SJCRH30 (cell line): ENCODE measurements around the gene TTL. TPM values are rescaled to one million over a fixed set of nuclear protein-coding genes. Genes with fewer than 3 reads are reported as not detected.
"Not testable (repeated sequence)": the region's sequence is repeated elsewhere in the genome, so short reads cannot be mapped to it uniquely, and the experiment has no call there.

ENCODE experiments used
- DNase-seq, 2 experiments: peaks; one replicate each; pipeline ENCODE4 v3.0.0-alpha.2; 2015 to 2020
- H3K27ac ChIP-seq: fragments of 250-450 bp; sonication (Bioruptor Pico); 2 replicates; pipeline ENCODE4 v1.5.1; 2020; ENCODE audit warnings: mild to moderate bottlenecking, moderate library complexity
- H3K27me3 ChIP-seq: fragments of 250-450 bp; sonication (Bioruptor Pico); 2 replicates; pipeline ENCODE4 v1.5.1; 2020; ENCODE audit warnings: mild to moderate bottlenecking, moderate library complexity
- H3K36me3 ChIP-seq: fragments of 250-450 bp; sonication (Bioruptor Pico); 2 replicates; pipeline ENCODE4 v1.5.1; 2020; ENCODE audit warnings: mild to moderate bottlenecking, moderate library complexity
- H3K4me1 ChIP-seq: fragments of 250-450 bp; sonication (Bioruptor Pico); 2 replicates; pipeline ENCODE4 v1.5.1; 2020; ENCODE audit warnings: mild to moderate bottlenecking, moderate library complexity
- H3K4me3 ChIP-seq: fragments of 250-450 bp; sonication (Bioruptor Pico); 2 replicates; pipeline ENCODE4 v1.5.1; 2020; ENCODE audit warnings: mild to moderate bottlenecking, moderate library complexity
- H3K9me3 ChIP-seq: fragments of 250-450 bp; sonication (Bioruptor Pico); replicated peaks from 2 replicates; pipeline ENCODE4 v1.5.1; 2020; ENCODE audit warnings: mild to moderate bottlenecking, moderate library complexity
- total RNA-seq: library from RNA; depleted of rRNA; stranded (reverse); fragments of >200 nt; shearing (Covaris generic); gene quantifications from 2 replicates; pipeline ENCODE4 v1.2.3, GENCODE V29; 2014

The TTL gene
- total RNA-seq, 1 experiment from 2014 or later = 81.6 TPM

DNA sequence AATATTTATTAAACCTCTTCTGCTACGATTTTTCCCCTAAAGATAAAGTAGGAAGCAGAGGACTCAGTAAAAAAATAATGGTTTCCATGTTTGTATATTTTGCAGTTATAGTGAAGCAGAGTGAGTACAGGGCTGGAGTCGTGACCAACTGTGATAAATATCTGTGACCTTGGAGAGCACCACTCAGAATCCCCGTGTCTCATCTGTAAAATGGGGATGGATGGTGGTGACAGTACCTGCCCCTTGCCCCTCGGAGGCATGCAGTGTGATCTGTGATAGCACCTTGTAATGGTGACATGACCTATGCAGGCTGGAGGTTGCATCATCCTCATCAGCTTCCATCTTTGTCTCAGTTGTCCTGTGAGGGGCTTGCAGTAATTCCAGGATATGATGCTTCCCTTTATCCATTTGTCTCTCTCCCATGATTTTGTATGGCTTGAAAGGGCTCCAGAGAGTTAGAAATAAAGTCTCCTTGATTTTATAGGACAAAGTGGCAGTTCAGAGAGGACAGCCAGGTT, 5.5 kb downstream of the TTL start:
- no peaks in the 10 kb centered on the region for H3K27me3 ChIP-seq

DNA sequence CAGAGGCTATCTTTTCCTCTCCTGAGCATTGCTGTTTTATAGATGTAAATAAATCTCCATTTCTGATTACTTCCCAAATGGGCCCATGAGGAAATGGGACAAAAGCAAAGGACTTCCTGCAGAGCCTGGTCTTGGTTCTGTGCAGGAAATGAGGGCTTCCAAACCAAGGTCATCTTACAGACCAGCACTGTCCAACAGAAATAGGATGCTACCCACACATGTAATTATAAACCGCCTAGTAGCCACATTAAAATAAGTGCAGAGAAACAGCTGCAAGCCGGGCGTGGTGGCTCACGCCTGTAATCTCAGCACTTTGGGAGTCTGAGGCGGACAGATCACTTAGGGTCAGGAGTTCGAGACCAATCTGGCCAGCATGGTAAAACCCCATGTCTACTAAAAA, 6.2 kb downstream of the TTL start:
- DNase-seq = peak; percentile 48 to 67
- Histone ChIP-seq H3K9me3 (no peaks in the 10 kb centered on the region), H3K4me1 (peaks cover 12% of the 10 kb centered on the region; the same call in 1 of the 2 replicates)

More for the DNA sequence above, 5.5 kb downstream of the TTL start:
- Histone ChIP-seq H3K27ac (no peak overlapping the region), H3K4me1 (peaks cover 10% of the 10 kb centered on the region; the same call in 1 of the 2 replicates), H3K36me3 (peaks cover 30% of the 10 kb centered on the region), H3K9me3 (no peaks in the 10 kb centered on the region), H3K4me3 (no peak overlapping the region)
- no peak for DNase-seq

DNA sequence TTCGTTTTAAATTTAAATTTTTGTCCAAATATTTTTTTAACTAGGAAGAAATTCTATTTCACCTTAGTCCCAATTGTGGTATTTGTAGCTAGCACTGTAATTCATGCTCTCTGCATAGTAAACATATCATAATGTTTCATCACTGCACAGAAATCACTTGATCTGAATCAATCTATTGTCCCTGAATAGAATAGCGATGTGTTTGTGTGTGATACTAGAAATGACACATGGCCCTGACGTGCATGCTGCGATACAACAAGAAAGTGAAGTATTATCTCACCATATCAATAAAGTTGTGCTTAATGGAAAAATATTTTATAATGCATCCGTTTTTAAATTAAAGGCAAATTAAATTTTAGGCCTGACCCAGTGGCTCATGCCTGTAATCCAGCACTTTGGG, 10.0 kb downstream of the TTL start:
- no peaks in the 10 kb centered on the region for H3K9me3 ChIP-seq
- no peak overlapping the region for H3K27ac ChIP-seq
- no peak overlapping the region for H3K4me3 ChIP-seq
- no peaks in the 10 kb centered on the region for H3K27me3 ChIP-seq
- peaks cover 8% of the 10 kb centered on the region; the same call in 1 of the 2 replicates for H3K4me1 ChIP-seq
- no peak for DNase-seq
- peaks cover 28% of the 10 kb centered on the region for H3K36me3 ChIP-seq

More for the DNA sequence above, 6.2 kb downstream of the TTL start:
- Histone ChIP-seq H3K27me3 (no peaks in the 10 kb centered on the region), H3K36me3 (peaks cover 30% of the 10 kb centered on the region), H3K4me3 (no peak overlapping the region), H3K27ac (no peak overlapping the region)

DNA sequence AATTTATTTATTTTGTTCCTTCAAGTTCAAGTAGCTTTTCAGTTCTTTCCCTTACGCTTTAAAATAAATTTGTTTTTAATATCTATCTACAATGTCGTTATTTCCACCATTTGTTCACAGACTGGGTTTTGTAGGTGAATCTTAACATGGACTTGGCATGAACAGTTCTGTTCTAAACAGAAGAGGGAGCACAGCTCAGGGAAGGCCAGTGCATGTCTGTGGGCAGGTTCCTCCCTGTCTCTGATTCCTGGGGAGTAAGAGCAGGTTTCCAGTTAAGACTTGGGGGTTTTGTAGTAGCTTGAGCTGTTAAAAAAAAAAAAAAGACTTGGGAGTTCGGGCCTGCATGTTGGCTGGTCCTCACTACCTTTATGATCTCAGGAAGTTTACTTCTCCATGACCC, 11.1 kb downstream of the TTL start:
- no peak for DNase-seq
- Histone ChIP-seq H3K27ac (no peak overlapping the region), H3K9me3 (no peaks in the 10 kb centered on the region), H3K4me1 (peaks cover 3% of the 10 kb centered on the region; the same call in 1 of the 2 replicates), H3K27me3 (no peaks in the 10 kb centered on the region), H3K36me3 (peaks cover 24% of the 10 kb centered on the region), H3K4me3 (no peak overlapping the region)

DNA sequence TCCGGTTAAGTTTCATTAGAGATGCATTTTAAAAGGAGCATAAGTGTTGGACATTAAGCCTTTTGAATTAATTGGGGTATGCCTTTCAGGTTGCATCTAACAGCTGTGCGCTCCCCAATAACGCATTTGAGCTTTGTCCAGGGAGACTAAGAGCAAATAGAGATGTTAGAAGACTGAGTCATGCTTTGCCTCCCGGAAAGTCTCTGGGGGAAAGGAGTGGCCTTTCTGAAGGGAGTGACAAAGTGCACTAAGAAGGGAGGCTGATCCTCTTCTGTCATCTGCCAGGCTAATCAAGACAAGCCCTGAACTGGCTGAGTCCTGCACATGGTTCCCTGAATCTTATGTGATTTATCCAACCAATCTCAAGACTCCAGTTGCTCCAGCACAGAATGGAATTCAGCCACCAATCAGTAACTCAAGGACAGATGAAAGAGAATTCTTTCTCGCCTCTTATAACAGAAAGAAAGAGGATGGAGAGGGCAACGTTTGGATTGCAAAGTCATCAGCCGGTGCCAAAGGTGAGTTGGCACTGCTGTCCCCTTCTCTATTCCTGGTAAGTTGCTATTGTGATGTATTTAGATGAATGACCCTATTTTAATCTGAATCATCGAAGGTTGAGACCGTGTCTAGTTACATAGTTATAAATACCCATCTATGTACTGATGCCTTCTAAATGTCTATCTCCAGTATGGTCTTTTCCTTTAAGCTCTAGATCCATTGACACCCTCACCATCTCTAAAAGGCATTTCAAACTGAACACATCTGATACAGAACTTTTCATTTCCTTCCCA, 12.1 kb downstream of the TTL start:
- Histone ChIP-seq H3K27me3 (no peaks in the 10 kb centered on the region), H3K4me1 (peaks cover 2% of the 10 kb centered on the region; the same call in 1 of the 2 replicates), H3K27ac (no peak overlapping the region), H3K9me3 (no peaks in the 10 kb centered on the region), H3K4me3 (no peak overlapping the region), H3K36me3 (peaks cover 23% of the 10 kb centered on the region)
- peak in 1 of 2 experiments; percentile 21 for DNase-seq

DNA sequence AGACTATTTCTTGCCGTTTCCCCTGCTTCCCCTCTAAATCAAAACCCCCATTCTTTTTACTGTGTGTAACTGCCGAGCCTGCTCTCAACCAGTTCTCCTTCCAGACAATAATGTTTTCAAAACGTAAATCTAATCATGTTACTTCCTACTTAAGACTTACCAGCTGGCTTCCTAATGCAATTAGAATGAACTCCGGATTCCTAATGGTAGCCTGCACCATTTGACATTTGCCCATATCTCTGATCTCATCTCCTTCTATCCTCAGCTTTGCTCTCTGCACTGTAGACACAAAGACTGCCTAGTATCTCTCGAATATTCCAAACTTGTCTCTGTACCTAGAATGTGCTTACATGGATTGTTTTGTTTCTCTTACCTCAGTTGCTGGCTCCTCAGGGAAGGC, 12.9 kb downstream of the TTL start:
- DNase-seq = no peak
- no peak overlapping the region for H3K4me3 ChIP-seq
- no peaks in the 10 kb centered on the region for H3K9me3 ChIP-seq
- no peaks in the 10 kb centered on the region for H3K27me3 ChIP-seq
- H3K36me3 ChIP-seq = peaks cover 17% of the 10 kb centered on the region
- no peak overlapping the region for H3K27ac ChIP-seq
- peaks cover 2% of the 10 kb centered on the region; the same call in 1 of the 2 replicates for H3K4me1 ChIP-seq

DNA sequence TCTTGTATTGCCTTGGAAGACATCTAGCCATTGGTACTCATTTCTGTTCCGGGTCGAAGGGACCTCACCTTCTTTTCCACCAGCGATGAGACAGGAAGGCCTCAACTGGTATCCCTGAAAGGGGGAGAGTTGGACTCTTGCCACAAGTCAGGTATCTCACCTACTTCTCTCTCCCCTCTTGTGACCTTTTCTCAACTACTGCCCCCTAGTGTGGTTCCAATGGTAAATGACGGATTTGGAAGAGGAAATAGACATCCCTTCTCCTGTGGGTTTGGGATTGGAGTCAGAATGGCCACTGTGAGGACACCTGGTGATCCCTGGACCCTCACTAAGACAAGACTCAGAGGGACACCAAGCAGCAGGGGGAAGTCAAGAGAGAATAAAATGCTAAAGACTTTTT, 13.9 kb downstream of the TTL start:
- not testable (repeated sequence) for H3K9me3 ChIP-seq, H3K27me3 ChIP-seq, DNase-seq, H3K4me1 ChIP-seq, H3K4me3 ChIP-seq, H3K27ac ChIP-seq
- peaks cover 16% of the 10 kb centered on the region for H3K36me3 ChIP-seq

DNA sequence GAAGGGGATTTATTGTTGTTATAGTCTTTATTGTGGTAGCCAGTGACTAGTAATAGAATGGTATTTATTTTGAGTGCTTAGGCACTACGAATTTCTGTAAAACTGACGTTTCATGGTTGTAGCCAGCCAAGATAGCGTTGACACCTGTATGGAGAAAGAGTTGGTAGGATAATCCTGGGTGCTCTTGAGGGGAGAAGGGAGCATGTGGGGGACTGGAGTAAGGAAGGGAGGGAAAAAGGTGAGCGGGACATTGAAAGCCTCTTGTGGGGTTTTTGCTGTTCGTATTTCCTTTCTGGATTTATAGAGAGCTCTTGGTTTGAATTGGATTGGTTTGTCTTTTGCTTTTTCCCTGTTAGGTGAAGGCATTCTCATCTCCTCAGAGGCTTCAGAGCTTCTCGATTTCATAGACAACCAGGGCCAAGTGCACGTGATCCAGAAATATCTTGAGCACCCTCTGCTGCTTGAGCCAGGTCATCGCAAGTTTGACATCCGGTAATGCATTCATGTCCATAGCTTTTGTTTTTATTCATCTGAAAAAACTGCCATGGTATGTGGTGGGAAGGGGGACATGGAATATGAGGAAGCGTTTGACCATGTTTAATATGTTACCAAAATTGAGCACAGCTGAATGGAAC, 19.0 kb downstream of the TTL start:
- not testable (repeated sequence) for H3K27me3 ChIP-seq, H3K4me1 ChIP-seq, H3K27ac ChIP-seq, H3K9me3 ChIP-seq, H3K4me3 ChIP-seq
- DNase-seq = peak; percentile 36 to 61
- peaks cover 12% of the 10 kb centered on the region for H3K36me3 ChIP-seq

DNA sequence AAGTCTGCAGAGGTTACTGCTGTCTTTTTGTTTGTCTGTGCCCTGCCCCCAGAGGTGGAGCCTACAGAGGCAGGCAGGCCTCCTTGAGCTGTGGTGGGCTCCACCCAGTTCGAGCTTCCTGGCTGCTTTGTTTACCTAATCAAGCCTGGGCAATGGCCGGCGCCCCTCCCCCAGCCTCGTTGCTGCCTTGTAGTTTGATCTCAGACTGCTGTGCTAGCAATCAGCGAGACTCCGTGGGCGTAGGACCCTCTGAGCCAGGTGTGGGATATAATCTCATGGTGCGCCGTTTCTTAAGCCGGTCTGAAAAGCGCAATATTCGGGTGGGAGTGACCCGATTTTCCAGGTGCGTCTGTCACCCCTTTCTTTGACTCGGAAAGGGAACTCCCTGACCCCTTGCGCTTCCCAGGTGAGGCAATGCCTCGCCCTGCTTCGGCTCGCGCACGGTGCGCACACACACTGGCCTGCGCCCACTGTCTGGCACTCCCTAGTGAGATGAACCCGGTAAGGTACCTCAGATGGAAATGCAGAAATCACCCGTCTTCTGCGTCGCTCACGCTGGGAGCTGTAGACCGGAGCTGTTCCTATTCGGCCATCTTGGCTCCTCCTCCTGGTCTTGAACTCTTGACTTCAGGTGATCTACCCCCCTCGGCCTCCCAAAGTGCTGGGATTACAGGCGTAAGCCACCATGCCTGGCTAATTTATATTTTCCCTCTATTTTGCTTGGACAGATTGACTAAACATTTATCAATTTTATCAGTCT, 27.5 kb downstream of the TTL start:
- H3K4me3 ChIP-seq, H3K27ac ChIP-seq, DNase-seq, H3K9me3 ChIP-seq, H3K27me3 ChIP-seq, H3K4me1 ChIP-seq: not testable (repeated sequence)
- H3K36me3 ChIP-seq = peaks cover 29% of the 10 kb centered on the region

DNA sequence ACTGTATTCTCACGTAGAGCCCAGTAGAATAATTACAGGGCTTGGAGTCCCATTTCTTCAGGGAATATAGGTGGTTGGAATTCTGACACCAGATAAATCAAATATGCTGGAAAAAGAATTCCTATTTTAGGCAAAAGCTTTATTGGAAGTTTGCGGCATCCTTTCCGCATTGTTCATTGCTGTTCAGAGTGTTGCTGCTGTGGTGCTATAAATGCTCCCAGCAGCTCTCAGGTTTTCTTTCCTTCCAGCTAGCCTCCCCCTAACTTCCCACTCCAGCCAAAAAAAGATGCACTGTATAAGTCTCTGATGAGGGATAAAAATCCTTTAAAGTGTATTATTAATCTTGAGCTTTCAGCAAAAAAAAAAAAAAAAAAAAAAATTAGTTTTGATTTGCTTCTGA, 34.8 kb downstream of the TTL start:
- no peak for DNase-seq
- H3K9me3 ChIP-seq = no peaks in the 10 kb centered on the region
- peaks cover 59% of the 10 kb centered on the region for H3K36me3 ChIP-seq
- H3K27me3 ChIP-seq = no peaks in the 10 kb centered on the region
- H3K4me3 ChIP-seq = no peak overlapping the region
- no peak overlapping the region for H3K27ac ChIP-seq
- no peaks in the 10 kb centered on the region for H3K4me1 ChIP-seq

DNA sequence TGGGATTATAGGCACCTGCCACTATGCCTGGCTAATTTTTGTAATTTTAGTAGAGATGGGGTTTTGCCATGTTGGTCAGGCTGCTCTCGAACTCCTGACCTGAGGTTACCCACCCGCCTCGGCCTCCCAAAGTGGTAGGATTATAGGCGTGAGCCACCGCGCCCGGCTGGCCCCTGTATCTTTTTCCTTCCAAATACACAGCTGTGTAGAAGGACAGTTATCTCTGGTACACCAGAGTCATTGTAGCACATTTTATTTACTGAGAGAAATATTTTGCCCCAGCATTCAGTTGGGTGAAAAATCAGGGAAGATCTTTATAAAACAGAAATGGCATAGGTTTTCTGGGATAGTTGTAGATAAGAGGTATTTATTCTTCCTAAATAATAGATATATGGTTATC, 36.9 kb downstream of the TTL start:
- Histone ChIP-seq H3K27ac (no peak overlapping the region), H3K36me3 (peaks cover 60% of the 10 kb centered on the region), H3K9me3 (no peaks in the 10 kb centered on the region), H3K4me3 (no peak overlapping the region), H3K4me1 (no peaks in the 10 kb centered on the region), H3K27me3 (no peaks in the 10 kb centered on the region)
- no peak for DNase-seq

DNA sequence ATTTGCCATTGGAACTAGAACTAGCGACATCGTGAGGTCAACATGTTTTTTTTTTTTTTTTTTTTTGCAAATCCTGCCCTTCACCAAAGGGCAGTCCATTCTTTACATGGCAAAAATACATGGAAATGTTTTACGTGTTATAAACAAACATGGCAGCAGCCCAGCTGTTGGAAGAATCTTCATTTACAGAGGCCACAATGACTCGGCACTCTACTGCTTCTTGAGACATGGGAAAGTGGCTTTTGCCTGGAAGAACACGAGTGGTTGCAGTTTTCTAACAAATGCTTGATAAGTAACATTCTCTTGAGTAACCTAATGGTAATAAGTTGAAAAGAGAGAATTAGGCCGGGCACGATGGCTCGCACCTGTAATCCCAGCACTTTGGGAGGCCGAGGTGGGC, 37.5 kb downstream of the TTL start:
- Histone ChIP-seq H3K4me1 (no peaks in the 10 kb centered on the region), H3K27me3 (no peaks in the 10 kb centered on the region), H3K4me3 (no peak overlapping the region), H3K27ac (no peak overlapping the region), H3K36me3 (peaks cover 56% of the 10 kb centered on the region), H3K9me3 (0 out of 2 replicates have a peak, but pooled peaks cover 4% of the 10 kb centered on the region)
- DNase-seq = no peak

DNA sequence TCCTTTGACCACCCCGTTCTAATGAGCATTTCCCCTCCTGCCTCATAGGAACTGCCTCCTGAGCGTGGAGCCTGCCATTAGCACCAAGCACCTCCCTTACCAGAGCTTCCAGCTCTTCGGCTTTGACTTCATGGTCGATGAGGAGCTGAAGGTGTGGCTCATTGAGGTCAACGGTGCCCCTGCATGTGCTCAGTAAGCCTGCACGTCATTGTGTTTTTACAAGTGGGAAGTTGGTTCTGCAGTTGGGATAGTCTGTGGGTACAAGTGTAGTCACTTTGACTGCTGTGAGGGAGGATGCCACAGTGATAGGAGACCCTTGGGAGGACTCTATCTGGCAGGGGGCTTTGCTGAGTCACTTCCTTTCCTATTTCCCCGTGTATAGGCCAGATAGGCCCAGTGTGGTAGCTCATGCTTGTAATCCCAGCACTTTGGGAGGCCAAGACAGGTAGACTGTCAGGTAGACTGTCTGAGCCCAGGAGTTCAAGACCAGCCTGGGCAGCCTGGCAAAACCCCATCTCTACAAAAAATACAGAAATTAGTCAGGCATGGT, 38.4 kb downstream of the TTL start:
- 0 out of 2 replicates have a peak, but pooled peaks cover 4% of the 10 kb centered on the region for H3K9me3 ChIP-seq
- DNase-seq = no peak
- no peak overlapping the region for H3K27ac ChIP-seq
- no peaks in the 10 kb centered on the region for H3K27me3 ChIP-seq
- peaks cover 50% of the 10 kb centered on the region for H3K36me3 ChIP-seq
- no peak overlapping the region for H3K4me3 ChIP-seq
- H3K4me1 ChIP-seq = no peaks in the 10 kb centered on the region

DNA sequence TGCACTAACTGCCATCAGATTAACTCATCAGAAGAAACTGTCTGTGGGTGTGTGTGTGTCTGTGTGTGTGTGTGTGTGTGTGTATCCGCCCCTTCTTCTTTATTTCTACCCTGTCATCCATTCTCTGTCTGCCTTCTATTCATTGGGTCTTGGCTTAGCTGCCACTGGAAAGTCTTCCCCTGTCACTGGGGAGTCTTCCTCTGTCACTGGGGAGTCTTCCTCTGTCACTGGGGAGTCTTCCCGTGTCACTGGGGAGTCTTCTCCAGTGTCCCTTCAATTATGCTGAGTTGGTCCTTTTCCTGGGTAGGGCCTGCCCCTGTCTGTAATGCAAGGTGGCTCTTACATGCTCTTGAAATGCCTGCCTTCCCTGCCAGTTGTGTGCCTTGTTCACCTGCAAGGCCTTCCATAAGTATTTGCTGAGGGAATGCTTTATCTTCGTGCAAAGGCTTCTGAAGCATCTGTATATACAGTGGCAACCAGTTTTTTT, 41.4 kb downstream of the TTL start:
- no peaks in the 10 kb centered on the region for H3K27me3 ChIP-seq
- H3K27ac ChIP-seq = no peak overlapping the region
- DNase-seq = no peak
- no peaks in the 10 kb centered on the region for H3K4me1 ChIP-seq
- peaks cover 31% of the 10 kb centered on the region for H3K36me3 ChIP-seq
- H3K4me3 ChIP-seq = no peak overlapping the region
- 0 out of 2 replicates have a peak, but pooled peaks cover 4% of the 10 kb centered on the region for H3K9me3 ChIP-seq
